Caco-2 (cell line): ENCODE results near the gene CEP170B. TPM values are rescaled to one million over a fixed set of nuclear protein-coding genes. Genes with fewer than 3 reads are reported as not detected.

ENCODE experiments used
- BruUV-seq: library from RNA; stranded (reverse); fragments of 400-500 nt; replicated peaks from 2 replicates; lab custom pipeline; 2021; lab: Mats Ljungman, UMichigan
- CTCF ChIA-PET: fragments of 300-600 bp; sonication (Branson Sonifier 250); formaldehyde crosslinking; loops from one replicate; lab custom pipeline; 2022; ENCODE audit warnings: antibody characterized with exemption; lab: Charles Lee
- POLR2A ChIA-PET: fragments of 300-600 bp; sonication (Branson Sonifier 250); formaldehyde crosslinking; loops from one replicate; lab custom pipeline; 2022; ENCODE audit warnings: antibody characterized with exemption; lab: Charles Lee
- DNase-seq, 2 experiments: peaks; one replicate each; pipeline versions ENCODE4 v3.0.0 to v3.0.0-alpha.2; 2020 to 2022
- H3K27me3 ChIP-seq: replicated peaks from 2 replicates; pipeline ENCODE4 v1.6.0; 2011; ENCODE audit warnings: low read length; ENCODE audit not compliant: control insufficient read depth, insufficient read depth
- H3K36me3 ChIP-seq: 2 replicates; pipeline ENCODE4 v1.5.1; 2011; ENCODE audit warnings: low read length; ENCODE audit not compliant: control insufficient read depth, insufficient read depth
- H3K4me1 ChIP-seq: fragments of 250-450 bp; sonication (Bioruptor Pico); 2 replicates; pipeline ENCODE4 v1.5.1; 2020; ENCODE audit warnings: mild to moderate bottlenecking
- H3K4me3 ChIP-seq: 2 replicates; pipeline ENCODE4 v1.5.1; 2011; ENCODE audit warnings: low read depth, mild to moderate bottlenecking, control low read depth, low read length
- H3K9me3 ChIP-seq: fragments of 250-450 bp; sonication (Bioruptor Pico); 2 replicates; pipeline ENCODE4 v1.5.1; 2020; ENCODE audit warnings: mild to moderate bottlenecking, moderate library complexity
- H3K27ac Mint-ChIP-seq: one replicate; pipeline ENCODE4 v1.8.0; 2022; ENCODE audit warnings: mixed read lengths; ENCODE audit not compliant: unreplicated experiment
- H3K27me3 Mint-ChIP-seq: one replicate; pipeline ENCODE4 v1.8.0; 2022; ENCODE audit warnings: mixed read lengths; ENCODE audit not compliant: insufficient read depth, unreplicated experiment
- H3K36me3 Mint-ChIP-seq: one replicate; pipeline ENCODE4 v1.8.0; 2022; ENCODE audit warnings: mild to moderate bottlenecking, mixed read lengths; ENCODE audit not compliant: insufficient read depth, unreplicated experiment
- H3K4me1 Mint-ChIP-seq: one replicate; pipeline ENCODE4 v1.8.0; 2022; ENCODE audit warnings: low read depth, mixed read lengths; ENCODE audit not compliant: unreplicated experiment
- H3K4me3 Mint-ChIP-seq: one replicate; pipeline ENCODE4 v1.8.0; 2022; ENCODE audit warnings: mild to moderate bottlenecking, moderate library complexity, mixed read lengths; ENCODE audit not compliant: unreplicated experiment
- H3K9me3 Mint-ChIP-seq: one replicate; pipeline ENCODE4 v1.8.0; 2022; ENCODE audit warnings: mixed read lengths; ENCODE audit not compliant: unreplicated experiment
- intact Hi-C: fragments of 100-400 bp; cut with micrococcal nuclease; formaldehyde crosslinking; loops from one replicate; pipeline ENCODE4 v1.10.0; 2022; ENCODE audit not compliant: unreplicated experiment
- total RNA-seq: library from RNA; stranded (reverse); gene quantifications from 2 replicates; pipeline ENCODE4 v1.2.3, GENCODE V29; 2022
- TF ChIP-seq, protein P1 (sequence below), 2 experiments: fragments of 200-600 bp in 1 of 2; IDR thresholded peaks; 1 replicate in 1 of 2; 2 replicates in 1 of 2; pipeline versions ENCODE4 v1.5.1 to v1.8.0; 2011 to 2022; ENCODE audit warnings: antibody characterized with exemption in 1 of 2, control low read depth in 1 of 2, inconsistent platforms in 1 of 2, low read depth in 1 of 2, low read length in 1 of 2, mild to moderate bottlenecking in 1 of 2, moderate library complexity in 1 of 2; ENCODE audit not compliant: insufficient read depth in 1 of 2, severe bottlenecking in 1 of 2, unreplicated experiment in 1 of 2

Gene CEP170B
- total RNA-seq, 1 experiment from 2014 or later, result 31.6 TPM

DNA sequence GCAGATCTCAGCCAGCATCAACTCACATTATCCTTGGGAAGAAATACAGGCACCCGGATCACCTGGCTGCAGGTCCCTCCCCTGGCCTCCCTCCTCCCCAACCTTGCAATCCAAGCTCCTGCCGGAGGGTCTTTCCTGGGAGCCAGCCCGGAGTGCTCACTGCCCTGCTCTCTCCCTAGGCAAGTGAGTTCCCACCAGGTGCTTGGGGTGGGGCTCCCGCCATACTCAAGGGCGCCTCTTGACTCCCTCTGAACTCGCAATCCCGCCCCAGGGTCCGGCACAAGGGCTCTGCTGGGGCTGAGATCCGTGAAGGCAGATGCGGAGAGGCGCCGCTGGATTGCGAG, 1.2 kb upstream of the CEP170B start:
- H3K4me1 ChIP-seq, result peaks cover 6% of the 10 kb centered on the region; the same call in 1 of the 2 replicates
- H3K36me3 ChIP-seq, result no peaks in the 10 kb centered on the region; the same call in 1 of the 2 replicates
- peak overlapping the region; percentile 72 for H3K4me3 ChIP-seq
- no peaks in the 10 kb centered on the region for H3K9me3 Mint-ChIP-seq
- ChIA-PET POLR2A (interaction anchor here (1.1 to 1.3 kb wide), 4 partner anchors 37 to 437 kb away, joined by 3 to 8 read pairs (median 5); partner anchors contain the start of genes BRF1 and SIVA1), CTCF (interaction anchor here (1.2 to 2.1 kb wide), 3 partner anchors 37 to 111 kb away, joined by 4 to 21 read pairs (median 9); partner anchors contain the start of gene SIVA1)
- no peaks in the 10 kb centered on the region for H3K27me3 ChIP-seq
- H3K9me3 ChIP-seq, result no peaks in the 10 kb centered on the region
- BruUV-seq, result no TSS peak
- DNase-seq, result no peak
- H3K4me1 Mint-ChIP-seq, result peaks cover 10% of the 10 kb centered on the region
- peaks cover under 1% of the 10 kb centered on the region for H3K36me3 Mint-ChIP-seq
- intact Hi-C loops, result loop anchor here (1.0 kb wide), 1 partner anchor 38 kb away; no protein-coding TSS in a partner anchor
- TF ChIP-seq, protein P1, sequence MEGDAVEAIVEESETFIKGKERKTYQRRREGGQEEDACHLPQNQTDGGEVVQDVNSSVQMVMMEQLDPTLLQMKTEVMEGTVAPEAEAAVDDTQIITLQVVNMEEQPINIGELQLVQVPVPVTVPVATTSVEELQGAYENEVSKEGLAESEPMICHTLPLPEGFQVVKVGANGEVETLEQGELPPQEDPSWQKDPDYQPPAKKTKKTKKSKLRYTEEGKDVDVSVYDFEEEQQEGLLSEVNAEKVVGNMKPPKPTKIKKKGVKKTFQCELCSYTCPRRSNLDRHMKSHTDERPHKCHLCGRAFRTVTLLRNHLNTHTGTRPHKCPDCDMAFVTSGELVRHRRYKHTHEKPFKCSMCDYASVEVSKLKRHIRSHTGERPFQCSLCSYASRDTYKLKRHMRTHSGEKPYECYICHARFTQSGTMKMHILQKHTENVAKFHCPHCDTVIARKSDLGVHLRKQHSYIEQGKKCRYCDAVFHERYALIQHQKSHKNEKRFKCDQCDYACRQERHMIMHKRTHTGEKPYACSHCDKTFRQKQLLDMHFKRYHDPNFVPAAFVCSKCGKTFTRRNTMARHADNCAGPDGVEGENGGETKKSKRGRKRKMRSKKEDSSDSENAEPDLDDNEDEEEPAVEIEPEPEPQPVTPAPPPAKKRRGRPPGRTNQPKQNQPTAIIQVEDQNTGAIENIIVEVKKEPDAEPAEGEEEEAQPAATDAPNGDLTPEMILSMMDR (IDR thresholded peaks at IDR 0.05; ENCODE audit: insufficient read depth in 1 of 2, low read depth in 1 of 2, low read length in 1 of 2, severe bottlenecking in 1 of 2, unreplicated experiment in 1 of 2), result no peak
- peak overlapping the region; percentile 81 for H3K4me3 Mint-ChIP-seq
- peak overlapping the region; percentile 69 for H3K27ac Mint-ChIP-seq
- no peaks in the 10 kb centered on the region for H3K27me3 Mint-ChIP-seq

DNA sequence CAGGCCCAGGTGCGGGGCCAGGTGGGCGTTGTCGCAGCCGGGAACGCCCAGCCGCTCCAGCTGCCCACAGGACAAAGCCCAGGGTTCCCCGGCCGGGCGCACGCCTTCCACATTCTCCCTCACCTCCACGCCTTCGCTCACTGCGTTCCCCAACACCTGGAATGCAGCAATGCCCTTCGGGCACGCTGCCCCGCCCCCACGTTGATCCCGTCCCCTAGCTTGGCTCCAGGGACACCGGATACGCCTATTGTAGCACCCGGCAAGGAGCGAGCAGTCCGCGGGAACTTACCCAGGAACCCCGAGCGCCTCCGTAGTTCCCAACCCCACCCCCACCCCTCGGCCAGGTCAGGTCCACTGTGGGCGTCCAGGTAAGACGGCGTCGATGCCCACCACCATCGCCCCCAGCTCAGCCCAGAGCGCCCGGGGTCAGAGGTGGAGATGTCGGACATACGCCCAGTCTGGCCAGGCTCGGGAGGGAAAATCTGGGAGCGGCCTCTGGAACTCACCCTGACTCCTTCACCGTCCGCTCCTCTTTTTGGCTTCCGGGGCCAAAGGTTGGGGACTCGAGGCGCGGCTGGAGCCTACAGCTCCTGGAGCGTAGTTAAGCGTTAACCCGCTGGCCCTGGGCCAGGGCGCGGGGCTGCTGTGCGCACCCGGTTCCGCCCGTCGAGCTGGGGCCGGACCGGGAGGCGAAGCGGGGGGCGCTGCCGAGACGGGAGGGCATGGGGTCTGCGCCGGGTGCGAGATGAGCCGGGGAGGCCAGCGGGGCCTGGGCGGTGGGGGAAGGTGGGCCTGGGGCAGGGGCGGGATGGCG, 594 bp upstream of the CEP170B start:
- peak; percentile 88 to 92 for DNase-seq
- Histone ChIP-seq H3K4me3 (peak overlapping the region; percentile 72), H3K9me3 (no peaks in the 10 kb centered on the region), H3K4me1 (peaks cover 6% of the 10 kb centered on the region; the same call in 1 of the 2 replicates), H3K27me3 (no peaks in the 10 kb centered on the region), H3K36me3 (no peaks in the 10 kb centered on the region; the same call in 1 of the 2 replicates)
- H3K27me3 Mint-ChIP-seq, result no peaks in the 10 kb centered on the region
- peak overlapping the region; percentile 81 for H3K4me3 Mint-ChIP-seq
- H3K9me3 Mint-ChIP-seq, result no peaks in the 10 kb centered on the region
- H3K36me3 Mint-ChIP-seq, result peaks cover 5% of the 10 kb centered on the region
- peak overlapping the region; percentile 69 for H3K27ac Mint-ChIP-seq
- TF ChIP-seq, protein P1 (IDR thresholded peaks at IDR 0.05; ENCODE audit: insufficient read depth in 1 of 2, low read depth in 1 of 2, low read length in 1 of 2, severe bottlenecking in 1 of 2, unreplicated experiment in 1 of 2), result no peak
- ChIA-PET CTCF (interaction anchor here (1.1 to 2.1 kb wide), 4 partner anchors 37 to 112 kb away, joined by 3 to 21 read pairs (median 6); partner anchors contain the start of gene SIVA1), POLR2A (interaction anchor here (0.6 to 1.5 kb wide), 8 partner anchors 38 to 437 kb away, joined by 3 to 8 read pairs (median 4); partner anchors contain the start of genes BRF1, CDCA4, SIVA1 and ZBTB42)
- intact Hi-C loops, result loop anchor here (1.0 kb wide), 1 partner anchor 38 kb away; no protein-coding TSS in a partner anchor
- BruUV-seq, result TSS peak; percentile 72
- H3K4me1 Mint-ChIP-seq, result peaks cover 10% of the 10 kb centered on the region
